ENCODE measurements around the gene CERT1. TPM values are rescaled to one million over a fixed set of nuclear protein-coding genes. Genes with fewer than 3 reads are reported as not detected.

The CERT1 gene
- total RNA-seq, 6 donors from 2014 or later: 22.3 to 79.3 (median 58.0) TPM

DNA sequence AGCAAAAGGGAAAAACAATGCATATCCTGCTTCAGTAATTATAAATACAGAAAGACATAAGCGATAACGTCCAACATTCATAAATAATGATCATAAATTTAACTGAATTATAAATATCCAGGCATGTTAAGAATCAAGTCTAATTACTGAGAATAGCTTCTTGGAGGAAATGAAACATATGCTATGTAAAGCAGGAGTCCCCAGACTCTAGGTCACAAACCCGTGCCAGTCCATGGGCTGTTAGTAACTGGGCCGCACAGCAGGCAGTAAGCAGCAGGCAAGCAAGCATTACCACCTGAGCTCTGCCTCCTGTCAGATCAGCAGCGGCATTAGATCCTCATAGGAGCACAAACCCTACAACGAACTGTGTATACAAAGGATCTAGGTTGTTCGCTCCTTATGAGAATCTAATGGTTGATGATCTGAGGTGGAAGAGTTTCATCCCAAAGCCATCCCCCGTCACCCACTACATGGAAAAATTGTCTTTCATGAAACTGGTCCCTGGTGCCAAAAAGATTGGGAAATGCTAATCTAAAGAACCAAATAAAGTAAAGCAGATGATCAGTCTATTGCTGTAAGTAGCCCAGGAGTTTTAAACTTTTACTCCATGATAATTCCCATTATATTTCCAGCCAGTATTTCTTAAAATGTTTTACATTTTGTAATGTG, 50.4 kb downstream of the CERT1 start:
- TF ChIP-seq POLR2AphosphoS5 (IDR thresholded peaks at IDR 0.05): no peak
- TF ChIP-seq POLR2A (IDR thresholded peaks at IDR 0.05): no peak
- TF ChIP-seq, protein P1, sequence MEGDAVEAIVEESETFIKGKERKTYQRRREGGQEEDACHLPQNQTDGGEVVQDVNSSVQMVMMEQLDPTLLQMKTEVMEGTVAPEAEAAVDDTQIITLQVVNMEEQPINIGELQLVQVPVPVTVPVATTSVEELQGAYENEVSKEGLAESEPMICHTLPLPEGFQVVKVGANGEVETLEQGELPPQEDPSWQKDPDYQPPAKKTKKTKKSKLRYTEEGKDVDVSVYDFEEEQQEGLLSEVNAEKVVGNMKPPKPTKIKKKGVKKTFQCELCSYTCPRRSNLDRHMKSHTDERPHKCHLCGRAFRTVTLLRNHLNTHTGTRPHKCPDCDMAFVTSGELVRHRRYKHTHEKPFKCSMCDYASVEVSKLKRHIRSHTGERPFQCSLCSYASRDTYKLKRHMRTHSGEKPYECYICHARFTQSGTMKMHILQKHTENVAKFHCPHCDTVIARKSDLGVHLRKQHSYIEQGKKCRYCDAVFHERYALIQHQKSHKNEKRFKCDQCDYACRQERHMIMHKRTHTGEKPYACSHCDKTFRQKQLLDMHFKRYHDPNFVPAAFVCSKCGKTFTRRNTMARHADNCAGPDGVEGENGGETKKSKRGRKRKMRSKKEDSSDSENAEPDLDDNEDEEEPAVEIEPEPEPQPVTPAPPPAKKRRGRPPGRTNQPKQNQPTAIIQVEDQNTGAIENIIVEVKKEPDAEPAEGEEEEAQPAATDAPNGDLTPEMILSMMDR (IDR thresholded peaks at IDR 0.05): no peak
- no peak for TF ChIP-seq EP300 (IDR thresholded peaks at IDR 0.05)
- Histone ChIP-seq H3K27me3 (no peaks in the 10 kb centered on the region), H3K9me3 (no peaks in the 10 kb centered on the region), H3K4me1 (peaks cover 23 to 42% (median 33%) of the 10 kb centered on the region in 4 donors), H3K4me3 (no peak overlapping the region), H3K27ac (peak overlapping the region in 1 of 4 donors; percentile 37), H3K36me3 (no peaks in the 10 kb centered on the region)
- ATAC-seq (ENCODE audit: low FRiP score in 2 of 2) (no peak), DNase-seq (no peak)
- WGBS, 2 donors: 71 to 78% methylated on average over 7 to 8 of the region's 8 CpGs

DNA sequence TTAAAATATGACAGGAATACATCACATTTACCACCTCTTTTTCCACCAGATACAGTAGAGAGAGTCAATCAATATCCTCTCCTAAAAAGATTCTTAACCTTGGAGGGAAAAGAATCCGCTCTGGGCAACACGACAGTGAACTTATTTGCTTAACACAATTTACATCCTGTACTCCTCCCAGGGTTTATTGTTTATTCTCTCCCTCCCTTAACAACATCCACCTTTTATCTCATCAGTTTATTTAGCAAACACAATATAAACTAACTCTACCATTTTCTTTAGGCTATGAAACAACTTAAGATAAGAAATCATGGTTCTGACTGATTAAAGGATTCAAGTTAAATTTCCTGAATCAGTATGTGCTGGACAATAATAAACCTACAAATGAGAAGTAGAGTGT, 50.9 kb downstream of the CERT1 start:
- no peaks in the 10 kb centered on the region for H3K27me3 ChIP-seq
- H3K4me3 ChIP-seq: no peak overlapping the region
- DNase-seq: no peak
- 49 to 52% methylated on average over 2 of the region's 2 CpGs for WGBS, 2 donors
- H3K9me3 ChIP-seq: no peaks in the 10 kb centered on the region
- peak overlapping the region in 1 of 4 donors; percentile 37 for H3K27ac ChIP-seq
- TF ChIP-seq EP300 (IDR thresholded peaks at IDR 0.05) (no peak), POLR2AphosphoS5 (IDR thresholded peaks at IDR 0.05) (no peak), POLR2A (IDR thresholded peaks at IDR 0.05) (no peak)
- TF ChIP-seq, protein P1 (IDR thresholded peaks at IDR 0.05): no peak
- H3K4me1 ChIP-seq: peaks cover 19 to 38% (median 27%) of the 10 kb centered on the region in 4 donors
- no peak for ATAC-seq (ENCODE audit: low FRiP score in 2 of 2)
- H3K36me3 ChIP-seq: no peaks in the 10 kb centered on the region

DNA sequence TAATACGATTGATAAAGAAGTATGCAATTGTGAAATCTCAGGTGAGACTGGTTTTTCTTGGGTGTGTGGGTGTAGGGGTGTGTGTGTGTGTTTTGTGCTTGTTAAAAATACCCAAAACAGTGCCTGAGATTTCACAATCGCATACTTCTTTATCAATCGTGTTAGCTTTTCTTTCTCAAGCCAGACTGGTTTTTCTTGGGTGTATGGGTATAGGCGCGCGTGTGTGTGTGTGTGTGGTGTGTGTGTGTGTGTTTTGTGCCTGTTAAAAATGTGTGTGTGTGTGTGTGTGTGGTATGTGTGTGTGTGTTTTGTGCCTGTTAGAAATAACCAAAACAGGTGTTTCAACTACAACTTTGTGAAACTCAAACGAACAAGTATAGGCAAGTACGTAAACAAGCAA, 53.7 kb downstream of the CERT1 start:
- Histone ChIP-seq H3K27ac (no peak overlapping the region), H3K9me3 (no peaks in the 10 kb centered on the region), H3K4me3 (no peak overlapping the region), H3K4me1 (peaks cover 14 to 20% (median 17%) of the 10 kb centered on the region in 4 donors), H3K36me3 (peaks cover 0 to 6% (median 2%) of the 10 kb centered on the region in 4 donors), H3K27me3 (no peaks in the 10 kb centered on the region)
- peak in 1 of 2 donors; percentile 91 for ATAC-seq (ENCODE audit: low FRiP score in 2 of 2)
- WGBS, 2 donors: 71 to 78% methylated on average over 8 of the region's 8 CpGs
- peak in 1 of 2 donors; percentile 26 for DNase-seq
- TF ChIP-seq, protein P1 (IDR thresholded peaks at IDR 0.05): no peak
- TF ChIP-seq EP300 (IDR thresholded peaks at IDR 0.05): no peak
- TF ChIP-seq POLR2A (IDR thresholded peaks at IDR 0.05): no peak
- TF ChIP-seq POLR2AphosphoS5 (IDR thresholded peaks at IDR 0.05): no peak

DNA sequence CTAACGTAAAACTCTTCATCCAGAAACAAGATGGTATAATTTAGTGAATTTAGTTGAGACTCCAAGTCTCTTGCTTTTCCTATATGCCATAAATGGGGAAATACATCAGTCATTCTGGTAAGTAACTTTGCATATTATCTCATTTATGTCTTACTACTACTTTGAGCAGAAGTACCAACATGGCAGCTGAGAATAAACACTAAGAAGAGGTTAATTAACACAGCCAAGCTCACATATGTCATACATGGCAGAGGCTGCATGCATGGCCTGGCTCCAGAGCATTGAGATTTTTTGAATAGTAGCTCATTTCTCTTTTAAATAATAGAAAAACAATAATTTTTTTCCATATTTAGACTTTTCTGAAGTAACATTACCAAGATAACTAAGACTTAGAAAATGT, 54.3 kb downstream of the CERT1 start:
- H3K27ac ChIP-seq: peak overlapping the region in 1 of 4 donors; percentile 8
- peaks cover 14 to 19% (median 17%) of the 10 kb centered on the region in 4 donors for H3K4me1 ChIP-seq
- H3K4me3 ChIP-seq: no peak overlapping the region
- ATAC-seq (ENCODE audit: low FRiP score in 2 of 2): no peak
- H3K27me3 ChIP-seq: no peaks in the 10 kb centered on the region
- 89 to 100% methylated on average over 1 of the region's 1 CpG for WGBS, 2 donors
- TF ChIP-seq POLR2A (IDR thresholded peaks at IDR 0.05) (no peak), POLR2AphosphoS5 (IDR thresholded peaks at IDR 0.05) (no peak), EP300 (IDR thresholded peaks at IDR 0.05) (no peak)
- TF ChIP-seq, protein P1 (IDR thresholded peaks at IDR 0.05): no peak
- H3K36me3 ChIP-seq: peaks cover 0 to 6% (median 2%) of the 10 kb centered on the region in 4 donors
- DNase-seq: no peak
- H3K9me3 ChIP-seq: no peaks in the 10 kb centered on the region

DNA sequence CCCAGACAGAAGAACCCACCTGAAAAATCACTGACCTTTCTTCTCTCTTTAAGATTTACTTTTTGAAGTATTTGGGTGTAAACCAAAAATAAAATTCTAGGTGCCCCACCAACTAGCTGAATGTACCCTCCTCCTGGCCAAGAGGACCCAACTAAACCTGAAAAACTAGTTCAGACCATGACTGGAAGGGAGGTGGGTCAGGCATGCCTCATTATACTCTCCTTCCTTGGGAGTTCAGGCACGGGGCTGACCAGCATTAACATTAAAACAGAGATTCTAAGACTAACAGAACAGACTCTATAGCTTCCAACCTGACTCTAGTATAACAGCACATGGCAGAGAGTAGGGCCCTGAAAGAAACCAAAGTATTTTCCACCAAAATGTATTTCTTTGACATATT, 61.4 kb downstream of the CERT1 start:
- 58 to 64% methylated on average over 1 of the region's 1 CpG for WGBS, 2 donors
- no peak for ATAC-seq (ENCODE audit: low FRiP score in 2 of 2)
- no peak for DNase-seq

More for the DNA sequence above, 61.4 kb downstream of the CERT1 start:
- Histone ChIP-seq H3K27me3 (no peaks in the 10 kb centered on the region), H3K4me3 (no peak overlapping the region), H3K27ac (no peak overlapping the region), H3K9me3 (peaks cover 0 to 9% (median 4%) of the 10 kb centered on the region in 4 donors), H3K4me1 (no peaks in the 10 kb centered on the region), H3K36me3 (peaks cover 0 to 6% (median 2%) of the 10 kb centered on the region in 4 donors)
- no peak for TF ChIP-seq POLR2A (IDR thresholded peaks at IDR 0.05)
- TF ChIP-seq, protein P1 (IDR thresholded peaks at IDR 0.05): no peak
- TF ChIP-seq EP300 (IDR thresholded peaks at IDR 0.05): no peak
- no peak for TF ChIP-seq POLR2AphosphoS5 (IDR thresholded peaks at IDR 0.05)
